Muscle of back (tissue), 11 donors: ENCODE measurements around the gene VCP. TPM values are rescaled to one million over a fixed set of nuclear protein-coding genes. Genes with fewer than 3 reads are reported as not detected.

Experiments used
- DNase-seq, 3 donors: peaks; one replicate each; pipeline versions ENCODE4 v3.0.0 to v3.0.0-alpha.2; 2013
- polyA plus RNA-seq, 10 donors: library from polyadenylated mRNA; unstranded; fragments of 120-200 nt; gene quantifications; one replicate each; pipeline ENCODE4 v1.2.1, GENCODE V29; 2013; ENCODE audit not compliant: insufficient read length in 10 of 10

VCP gene
- polyA plus RNA-seq, 10 donors = 158 to 204 (median 172) TPM

GRCh38 chr9:35105571-35106342 is 33.3 kb upstream of the VCP start:
- no peak for DNase-seq

- DNase-seq = no peak
Observed at GRCh38 chr9:35105126-35105525, 32.7 kb upstream of the VCP start.

GRCh38 chr9:35104586-35104985 is 32.2 kb upstream of the VCP start:
- DNase-seq = no peak

- DNase-seq = no peak
Observed at GRCh38 chr9:35103660-35104191, 31.3 kb upstream of the VCP start.

- peak; percentile 94 to 97 (median 96) for DNase-seq
Observed at GRCh38 chr9:35102769-35103659, 30.6 kb upstream of the VCP start, which contains the start of gene STOML2. Gene STOML2 (minus strand): TSS chr9:35103131. CDS start chr9:35103094, 37 bp downstream.

- DNase-seq = no peak
Observed at GRCh38 chr9:35102465-35102768, 30.0 kb upstream of the VCP start.

- DNase-seq = no peak
Observed at GRCh38 chr9:35097573-35097972, 25.1 kb upstream of the VCP start.

GRCh38 chr9:35096035-35096849 is 23.8 kb upstream of the VCP start, which contains the start of gene PIGO:
Gene PIGO (minus strand): TSS chr9:35096591. CDS start chr9:35095565, 1,026 bp downstream.
- peak in 2 of 3 donors; percentile 88 to 94 for DNase-seq

- DNase-seq = no peak
Observed at GRCh38 chr9:35091536-35091935, 19.1 kb upstream of the VCP start.

- DNase-seq = no peak
Observed at GRCh38 chr9:35089434-35089833, 17.0 kb upstream of the VCP start.

GRCh38 chr9:35085078-35085477 is 12.7 kb upstream of the VCP start:
- no peak for DNase-seq

- DNase-seq = peak; percentile 91 to 98 (median 95)
Observed at GRCh38 chr9:35079426-35080341, 7.3 kb upstream of the VCP start, which contains the start of gene FANCG. Gene FANCG (minus strand): TSS chr9:35079942. CDS start chr9:35079524, 418 bp downstream.

- DNase-seq = no peak
Observed at GRCh38 chr9:35079041-35079425, 6.6 kb upstream of the VCP start.

GRCh38 chr9:35078066-35078465 is 5.6 kb upstream of the VCP start:
- DNase-seq = no peak

- DNase-seq = no peak
Observed at GRCh38 chr9:35076848-35077247, 4.4 kb upstream of the VCP start.

GRCh38 chr9:35075358-35075757 is 2.9 kb upstream of the VCP start:
- DNase-seq = no peak

GRCh38 chr9:35074791-35075190 is 2.4 kb upstream of the VCP start:
- DNase-seq = no peak

GRCh38 chr9:35074141-35074540 is 1.7 kb upstream of the VCP start:
- DNase-seq = no peak

- DNase-seq = no peak
Observed at GRCh38 chr9:35073279-35073612, 821 bp upstream of the VCP start.

- peak; percentile 78 to 95 (median 89) for DNase-seq
Observed at GRCh38 chr9:35071814-35072460, 488 bp downstream of the VCP start.
